Mesenchymal stem cell (in vitro differentiated cells and primary cell): ENCODE results near the gene PASK.
A peak's percentile ranks its signal among the peaks of the same experiment; 100 is the strongest.

Experiments used
- DNase-seq: peaks from one replicate; pipeline ENCODE4 v3.0.0-alpha.2; 2013
- H2AFZ ChIP-seq: one replicate; pipeline ENCODE4 v1.6.1; 2013; ENCODE audit warnings: low read depth, mild to moderate bottlenecking, control low read depth, inconsistent platforms, low read length, moderate library complexity
- H2AK5ac ChIP-seq: 2 replicates; pipeline ENCODE4 v1.6.1; 2013; ENCODE audit warnings: low read length, moderate library complexity, mild to moderate bottlenecking, inconsistent platforms; ENCODE audit not compliant: severe bottlenecking
- H2BK120ac ChIP-seq: one replicate; pipeline ENCODE4 v1.6.1; 2013; ENCODE audit warnings: low read depth, mild to moderate bottlenecking, inconsistent platforms, low read length, moderate library complexity
- H2BK12ac ChIP-seq, 2 experiments: one replicate each; pipeline ENCODE4 v1.6.1; 2013; ENCODE audit warnings: inconsistent platforms in 2 of 2, low read length in 2 of 2, mild to moderate bottlenecking in 2 of 2, moderate library complexity in 2 of 2, control low read depth in 1 of 2
- H2BK15ac ChIP-seq: one replicate; pipeline ENCODE4 v1.6.1; 2013; ENCODE audit warnings: mild to moderate bottlenecking, low read depth, inconsistent platforms; ENCODE audit not compliant: poor library complexity, severe bottlenecking
- H2BK5ac ChIP-seq: 2 replicates; pipeline ENCODE4 v1.6.1; 2013; ENCODE audit warnings: low read depth, mild to moderate bottlenecking, low read length, control low read depth, inconsistent platforms; ENCODE audit not compliant: poor library complexity, severe bottlenecking
- H3K14ac ChIP-seq, 2 experiments: one replicate each; pipeline ENCODE4 v1.6.1; 2013; ENCODE audit warnings: inconsistent platforms in 2 of 2, low read length in 2 of 2, control low read depth in 1 of 2, mild to moderate bottlenecking in 1 of 2, moderate library complexity in 1 of 2
- H3K18ac ChIP-seq, 2 experiments: one replicate each; pipeline ENCODE4 v1.6.1; 2013; ENCODE audit warnings: inconsistent platforms in 2 of 2, low read length in 2 of 2, control low read depth in 1 of 2, low read depth in 1 of 2, mild to moderate bottlenecking in 1 of 2
- H3K23ac ChIP-seq, 2 experiments: one replicate each; pipeline ENCODE4 v1.6.1; 2013; ENCODE audit warnings: inconsistent platforms in 2 of 2, low read length in 2 of 2, mild to moderate bottlenecking in 2 of 2, moderate library complexity in 2 of 2, control low read depth in 1 of 2
- H3K27ac ChIP-seq: 2 replicates; pipeline ENCODE4 v1.5.1; 2013; ENCODE audit warnings: mild to moderate bottlenecking, moderate library complexity, low read length, control low read depth, inconsistent platforms; ENCODE audit not compliant: poor library complexity, severe bottlenecking
- H3K27me3 ChIP-seq, 2 experiments: 2 replicates each; pipeline versions ENCODE4 v1.6.1 to v1.7.0; 2013; ENCODE audit warnings: low read length in 2 of 2, mild to moderate bottlenecking in 2 of 2, moderate library complexity in 2 of 2, control low read depth in 1 of 2, inconsistent platforms in 1 of 2; ENCODE audit not compliant: control insufficient read depth in 1 of 2, insufficient read depth in 1 of 2
- H3K36me3 ChIP-seq, 2 experiments: 2 replicates each; pipeline versions ENCODE4 v1.6.1 to v1.7.0; 2013; ENCODE audit warnings: low read length in 2 of 2, control low read depth in 1 of 2, inconsistent platforms in 1 of 2, low read depth in 1 of 2, mild to moderate bottlenecking in 1 of 2; ENCODE audit not compliant: insufficient read depth in 2 of 2, control insufficient read depth in 1 of 2
- H3K4ac ChIP-seq, 2 experiments: one replicate each; pipeline ENCODE4 v1.6.1; 2013; ENCODE audit warnings: inconsistent platforms in 2 of 2, low read length in 2 of 2, mild to moderate bottlenecking in 2 of 2, moderate library complexity in 2 of 2, control low read depth in 1 of 2, low read depth in 1 of 2
- H3K4me1 ChIP-seq: 2 replicates; pipeline ENCODE4 v1.6.1; 2013; ENCODE audit warnings: low read depth, low read length, control low read depth; ENCODE audit not compliant: control insufficient read depth, insufficient read depth
- H3K4me2 ChIP-seq: 2 replicates; pipeline ENCODE4 v1.6.1; 2013; ENCODE audit warnings: low read length, mild to moderate bottlenecking, inconsistent platforms; ENCODE audit not compliant: poor library complexity, severe bottlenecking
- H3K4me3 ChIP-seq, 2 experiments: 2 replicates each; pipeline versions ENCODE4 v1.5.1 to v1.7.0; 2013; ENCODE audit warnings: low read length in 2 of 2, mild to moderate bottlenecking in 2 of 2, control low read depth in 1 of 2, low read depth in 1 of 2; ENCODE audit not compliant: insufficient read depth in 1 of 2
- H3K79me1 ChIP-seq: replicated peaks from 2 replicates; pipeline ENCODE4 v1.6.1; 2013; ENCODE audit warnings: mild to moderate bottlenecking, control low read depth, low read length, inconsistent platforms; ENCODE audit not compliant: poor library complexity, severe bottlenecking
- H3K9ac ChIP-seq: 2 replicates; pipeline ENCODE4 v1.7.0; 2013; ENCODE audit warnings: mild to moderate bottlenecking, low read length, moderate library complexity
- H3K9me3 ChIP-seq: 2 replicates; pipeline ENCODE4 v1.7.0; 2013; ENCODE audit warnings: mild to moderate bottlenecking, low read length; ENCODE audit not compliant: control insufficient read depth
- H4K8ac ChIP-seq: one replicate; pipeline ENCODE4 v1.6.1; 2013; ENCODE audit warnings: inconsistent platforms, mild to moderate bottlenecking, low read length, moderate library complexity
- H4K91ac ChIP-seq: one replicate; pipeline ENCODE4 v1.6.1; 2013; ENCODE audit warnings: mild to moderate bottlenecking, low read length, inconsistent platforms
- WGBS: methylation state at CpG from one replicate; pipeline ENCODE4 v1.1.7; 2013; ENCODE audit warnings: mixed read lengths; 5-methylcytosine and 5-hydroxymethylcytosine counted together

Gene PASK

GRCh38 chr2:241103176-241103595 lies 46.1 kb downstream of the PASK start:
- H4K91ac ChIP-seq, result no peak overlapping the region
- no peak for DNase-seq
- no peak overlapping the region for H3K14ac ChIP-seq
- H2AK5ac ChIP-seq, result no peak overlapping the region
- H2BK15ac ChIP-seq, result no peak overlapping the region
- peaks cover 29% of the 10 kb centered on the region for H3K79me1 ChIP-seq
- no peak overlapping the region for H2BK120ac ChIP-seq
- WGBS, result 55% methylated on average over 5 of the region's 5 CpGs
- H3K27ac ChIP-seq, result no peak overlapping the region
- H4K8ac ChIP-seq, result no peak overlapping the region
- H3K9ac ChIP-seq, result peak overlapping the region; percentile 97
- peak overlapping the region in 1 of 2 experiments; percentile 89 for H3K4me3 ChIP-seq
- peaks cover 10% of the 10 kb centered on the region for H3K4me1 ChIP-seq
- H3K27me3 ChIP-seq, result no peaks in the 10 kb centered on the region
- H3K36me3 ChIP-seq, result peaks cover 17 to 20% of the 10 kb centered on the region in 2 experiments
- no peak overlapping the region for H2BK12ac ChIP-seq
- H2BK5ac ChIP-seq, result no peak overlapping the region
- no peak overlapping the region for H3K18ac ChIP-seq
- no peak overlapping the region for H3K4ac ChIP-seq
- no peak overlapping the region for H3K23ac ChIP-seq
- no peaks in the 10 kb centered on the region for H3K9me3 ChIP-seq
- no peak overlapping the region for H2AFZ ChIP-seq
- H3K4me2 ChIP-seq, result peak overlapping the region; percentile 57

- peak within 1 kb of the TSS; percentile 89 to 96 for H3K4me3 ChIP-seq
- H4K8ac ChIP-seq, result peak within 1 kb of the TSS; percentile 100
- H3K23ac ChIP-seq, result peak within 1 kb of the TSS in 1 of 2 experiments; percentile 82
- peak within 1 kb of the TSS in 1 of 2 experiments; percentile 43 for H2BK12ac ChIP-seq
- H4K91ac ChIP-seq, result peak within 1 kb of the TSS; percentile 88
- peak within 1 kb of the TSS; percentile 56 for H3K27ac ChIP-seq
- H3K18ac ChIP-seq, result peak within 1 kb of the TSS; percentile 88 to 95
- H2BK15ac ChIP-seq, result peak within 1 kb of the TSS; percentile 20
- WGBS, result under 1% methylated on average over 52 of the region's 56 CpGs
- H3K9me3 ChIP-seq, result no peaks in the 10 kb centered on the region
- H3K36me3 ChIP-seq, result peaks cover 15 to 26% of the 10 kb centered on the region in 2 experiments
- H2BK5ac ChIP-seq, result no peak within 1 kb of the TSS
- peak within 1 kb of the TSS in 1 of 2 experiments; percentile 97 for H3K14ac ChIP-seq
- peak within 1 kb of the TSS; percentile 99 for H3K4me2 ChIP-seq
- no peak within 1 kb of the TSS for H2AK5ac ChIP-seq
- peaks cover 10% of the 10 kb centered on the region for H3K4me1 ChIP-seq
- DNase-seq, result peak; percentile 85
- peaks cover 32% of the 10 kb centered on the region for H3K79me1 ChIP-seq
- H2AFZ ChIP-seq, result peak within 1 kb of the TSS; percentile 78
- peak within 1 kb of the TSS; percentile 58 to 85 for H3K4ac ChIP-seq
- peak within 1 kb of the TSS; percentile 97 for H3K9ac ChIP-seq
- H2BK120ac ChIP-seq, result peak within 1 kb of the TSS; percentile 74
- H3K27me3 ChIP-seq, result no peaks in the 10 kb centered on the region
Observed at GRCh38 chr2:241102239-241102803, 47.0 kb downstream of the PASK start, which contains the start of gene MTERF4. TSS of gene MTERF4 (minus strand) at chr2:241102287. CDS start at chr2:241102273, 14 bp downstream.

- no peak overlapping the region for H2BK12ac ChIP-seq
- H3K23ac ChIP-seq, result no peak overlapping the region
- no peak overlapping the region for H3K14ac ChIP-seq
- H2BK15ac ChIP-seq, result no peak overlapping the region
- no peak for DNase-seq
- no peak overlapping the region for H3K4me3 ChIP-seq
- peaks cover 21 to 53% of the 10 kb centered on the region in 2 experiments for H3K36me3 ChIP-seq
- WGBS, result 96% methylated on average over 5 of the region's 5 CpGs
- no peak overlapping the region for H3K4me2 ChIP-seq
- H3K27me3 ChIP-seq, result no peaks in the 10 kb centered on the region
- H2BK120ac ChIP-seq, result no peak overlapping the region
- H3K4ac ChIP-seq, result no peak overlapping the region
- no peak overlapping the region for H3K18ac ChIP-seq
- peaks cover 48% of the 10 kb centered on the region for H3K79me1 ChIP-seq
- H2AFZ ChIP-seq, result no peak overlapping the region
- no peak overlapping the region for H4K91ac ChIP-seq
- no peak overlapping the region for H3K27ac ChIP-seq
- H3K4me1 ChIP-seq, result peaks cover 10% of the 10 kb centered on the region
- H2BK5ac ChIP-seq, result no peak overlapping the region
- no peaks in the 10 kb centered on the region for H3K9me3 ChIP-seq
- H2AK5ac ChIP-seq, result no peak overlapping the region
- H3K9ac ChIP-seq, result no peak overlapping the region
- no peak overlapping the region for H4K8ac ChIP-seq
Observed at GRCh38 chr2:241099246-241099645, 50.0 kb downstream of the PASK start.

- Histone ChIP-seq H2AK5ac (no peak overlapping the region), H3K36me3 (peaks cover 35 to 75% of the 10 kb centered on the region in 2 experiments), H3K27ac (no peak overlapping the region), H3K9me3 (no peaks in the 10 kb centered on the region), H4K91ac (no peak overlapping the region), H3K23ac (no peak overlapping the region), H4K8ac (no peak overlapping the region), H2BK5ac (no peak overlapping the region), H3K27me3 (no peaks in the 10 kb centered on the region), H3K4me1 (peaks cover 11% of the 10 kb centered on the region), H3K79me1 (peaks cover 57% of the 10 kb centered on the region), H3K4ac (no peak overlapping the region), H2AFZ (no peak overlapping the region), H2BK12ac (no peak overlapping the region), H2BK15ac (no peak overlapping the region), H3K9ac (no peak overlapping the region), H3K14ac (no peak overlapping the region), H2BK120ac (no peak overlapping the region), H3K4me3 (no peak overlapping the region), H3K18ac (no peak overlapping the region), H3K4me2 (no peak overlapping the region)
- no peak for DNase-seq
- 95% methylated on average over 8 of the region's 8 CpGs for WGBS
Observed at GRCh38 chr2:241096979-241097378, 52.3 kb downstream of the PASK start.
